Right lobe of liver (tissue), 4 donors: Measurements from ENCODE around the gene NKG7.

ENCODE experiments used
- CTCF ChIP-seq, 4 donors: fragments of 200-600 bp in 3 of 4; fragments of 450-650 bp in 1 of 4; IDR thresholded peaks; one replicate each; pipeline versions ENCODE4 v1.5.1 to v1.8.0; 2016 to 2022; ENCODE audit warnings: antibody characterized with exemption in 4 of 4, mild to moderate bottlenecking in 2 of 4
- POLR2A ChIP-seq: fragments of 450-650 bp; IDR thresholded peaks from one replicate; pipeline ENCODE4 v1.6.1; 2017; ENCODE audit warnings: antibody characterized with exemption, mild to moderate bottlenecking
- donor health status: DM: no; HTN: no; CAD: no.
- donor health status: DM: no; HTN: no; CAD: no.
- donor health status: DM: no; HTN: yes; CAD: no.

- TF ChIP-seq POLR2A (no peak), CTCF (IDR thresholded peaks at IDR 0.05) (no peak)
These were observed 42.1 kb downstream of the NKG7 start for GRCh38 chr19:51330366-51330765.
